K562 (cell line): ENCODE data around the gene C2orf42. TPM values are rescaled to one million over a fixed set of nuclear protein-coding genes. Genes with fewer than 3 reads are reported as not detected.

Source experiments
- ADNP ChIP-seq: fragments of 200-800 bp; sonication (Bioruptor generic); IDR thresholded peaks from 2 replicates; pipeline ENCODE4 v1.6.1; 2016; ENCODE audit warnings: missing genetic modification characterization, missing compliant biosample characterization
- CBFB ChIP-seq: sonication (generic); formaldehyde crosslinking; IDR thresholded peaks from 2 replicates; pipeline ENCODE4 v1.4.0; 2020; ENCODE audit warnings: mild to moderate bottlenecking, missing genetic modification reagents
- HDGF ChIP-seq: fragments of 450-650 bp; IDR thresholded peaks from 2 replicates; pipeline ENCODE4 v1.6.1; 2016
- HNRNPLL ChIP-seq: fragments of 200-400 bp; formaldehyde crosslinking; IDR thresholded peaks from 2 replicates; pipeline ENCODE4 v1.6.1; 2017; ENCODE audit warnings: low read length, low read depth, mild to moderate bottlenecking; ENCODE audit not compliant: poor library complexity, severe bottlenecking
- MGA ChIP-seq: fragments of 450-650 bp; IDR thresholded peaks from 2 replicates; pipeline ENCODE4 v1.6.1; 2016; ENCODE audit warnings: mild to moderate bottlenecking, moderate library complexity
- MITF ChIP-seq: IDR thresholded peaks from 2 replicates; pipeline ENCODE4 v1.6.1; 2014; ENCODE audit warnings: antibody characterized with exemption
- RBM14 ChIP-seq: fragments of 200-400 bp; formaldehyde crosslinking; IDR thresholded peaks from 2 replicates; pipeline ENCODE4 v1.6.1; 2018; ENCODE audit warnings: low read depth, mild to moderate bottlenecking, low read length, moderate library complexity, borderline replicate concordance; ENCODE audit not compliant: insufficient read depth
- ZFP30 ChIP-seq: fragments of 250-450 bp; sonication (Bioruptor Pico); IDR thresholded peaks from 2 replicates; pipeline ENCODE4 v1.8.0; 2022; ENCODE audit warnings: moderate library complexity, mild to moderate bottlenecking, inconsistent platforms, borderline replicate concordance
- ZNF282 ChIP-seq: sonication (generic); formaldehyde crosslinking; IDR thresholded peaks from 2 replicates; pipeline ENCODE4 v1.8.1; 2023; ENCODE audit warnings: missing genetic modification reagents
- ZNF311 ChIP-seq: fragments of 250-450 bp; sonication (Bioruptor Pico); IDR thresholded peaks from 2 replicates; pipeline ENCODE4 v1.4.0; 2020; ENCODE audit warnings: mild to moderate bottlenecking, moderate library complexity
- ZNF589 ChIP-seq: fragments of 200-800 bp; sonication (Bioruptor generic); IDR thresholded peaks from 2 replicates; pipeline ENCODE4 v1.6.1; 2016; ENCODE audit warnings: low read depth, missing genetic modification characterization, missing compliant biosample characterization
- polyA plus RNA-seq, 8 experiments: library from polyadenylated mRNA; depleted of rRNA in 4 of 8; stranded (reverse) in 5 of 8; unstranded in 3 of 8; fragments of >200 nt; fragmentation: Nextera tagmentation in 2 of 8; fragmentation: Illumina TruSeq in 1 of 8; extraction: Ambion mirVana in 2 of 8; extraction: Trizol in 1 of 8; gene quantifications; 2 replicates each; pipeline versions ENCODE4 v1.2.1 to v1.2.3, GENCODE V29; 2011 to 2014; ENCODE audit warnings: inconsistent platforms in 1 of 8, missing spikeins in 1 of 8
- total RNA-seq, 7 experiments: library from RNA; depleted of rRNA in 6 of 7; stranded (reverse); fragments of >200 nt in 6 of 7; fragmentation: Illumina TruSeq in 2 of 7; extraction: Trizol in 2 of 7; gene quantifications; 2 replicates each; pipeline versions ENCODE4 v1.2.1 to v1.2.3, GENCODE V29; 2011 to 2021; ENCODE audit warnings: low replicate concordance in 1 of 7

C2orf42 gene
- total and polyA plus RNA-seq, 9 of the 15 experiments (the other 6 are each of a cell fraction or from before 2014, with no cell fraction given) = 4.6 to 10.9 (median 7.5) TPM

DNA sequence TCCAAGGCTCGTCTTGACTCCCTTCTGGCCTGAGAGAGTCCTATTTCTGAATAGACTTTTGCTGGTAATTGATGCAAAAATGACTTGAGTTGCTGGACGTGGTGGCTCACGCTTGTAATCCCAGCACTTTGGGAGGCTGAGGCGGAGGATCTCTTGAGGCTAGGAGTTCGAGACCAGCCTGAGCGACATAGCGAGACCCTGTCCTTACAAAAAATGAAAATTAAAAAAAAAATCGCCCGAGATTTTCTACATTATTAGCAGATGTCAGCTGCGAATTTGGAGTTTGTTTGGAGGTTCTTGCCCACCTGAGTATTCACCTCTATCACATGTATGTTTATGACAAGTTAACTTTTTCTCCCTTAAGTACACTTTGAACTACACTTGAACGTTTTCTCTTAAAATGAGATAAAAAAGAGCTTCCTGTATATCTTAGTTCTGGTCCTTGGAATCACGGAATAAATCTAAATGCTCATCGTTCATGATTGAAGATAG is 471 bp upstream of the C2orf42 start (continued):
- TF ChIP-seq MGA (0 out of 2 replicates have a peak, but pooled peaks have one; percentile 6), ZNF589 (CRISPR knock-in tag) (no peak), HDGF (0 out of 2 replicates have a peak, but pooled peaks have one; percentile 12), MITF (no peak), CBFB (CRISPR knock-in tag) (no peak), ZNF311 (CRISPR knock-in tag) (no peak), ADNP (tag) (peak; percentile 64; the same call in 1 of the 2 replicates), HNRNPLL (peak; percentile 11), ZNF282 (CRISPR knock-in tag) (no peak), RBM14 (no peak), ZFP30 (CRISPR knock-in tag) (no peak)
